M059J (cell line): ENCODE results near the gene ARHGAP11B. TPM values are rescaled to one million over a fixed set of nuclear protein-coding genes. Genes with fewer than 3 reads are reported as not detected.

Source experiments
- total RNA-seq: library from RNA; depleted of rRNA; stranded (reverse); fragments of >200 nt; shearing (Covaris generic); gene quantifications from 2 replicates; pipeline ENCODE4 v1.2.3, GENCODE V29; 2014; rRNA removed

Gene ARHGAP11B

Other genes with a start within 250 kb of the ARHGAP11B start
- gene CHRFAM7A, start 232.6 kb upstream of the ARHGAP11B start, total RNA-seq = 1.1 and 2.4 TPM in 2 replicates
- gene GOLGA8R, start 211.9 kb upstream of the ARHGAP11B start, total RNA-seq = 0.86 TPM in 1 of 2 replicates, not detected in the other
- not detected in 2 replicates for gene GOLGA8Q, start 74.1 kb upstream of the ARHGAP11B start, total RNA-seq
- 0.15 and 0.57 TPM in 2 replicates for gene GOLGA8H, start 22.1 kb upstream of the ARHGAP11B start, total RNA-seq